Progenitor cell of endocrine pancreas (in vitro differentiated cells): ENCODE data around the gene CDH8. TPM values are rescaled to one million over a fixed set of nuclear protein-coding genes. Genes with fewer than 3 reads are reported as not detected.

ENCODE experiments used
- DNase-seq: peaks from one replicate; pipeline ENCODE4 v3.0.0; 2021; ENCODE audit warnings: low spot score; ENCODE audit not compliant: unreplicated experiment
- H3K27ac Mint-ChIP-seq: 2 replicates; pipeline ENCODE4 v1.8.0; 2021; ENCODE audit warnings: mild to moderate bottlenecking, moderate library complexity, mixed read lengths
- H3K27me3 Mint-ChIP-seq: 2 replicates; pipeline ENCODE4 v1.8.0; 2021; ENCODE audit warnings: mixed read lengths
- H3K36me3 Mint-ChIP-seq: 2 replicates; pipeline ENCODE4 v1.8.0; 2022; ENCODE audit warnings: mixed read lengths; ENCODE audit not compliant: insufficient read depth
- H3K4me1 Mint-ChIP-seq: 2 replicates; pipeline ENCODE4 v1.8.0; 2021; ENCODE audit warnings: low read depth, mixed read lengths
- H3K4me3 Mint-ChIP-seq: 2 replicates; pipeline ENCODE4 v1.8.0; 2021; ENCODE audit warnings: low read depth, mild to moderate bottlenecking, moderate library complexity, mixed read lengths
- H3K9me3 Mint-ChIP-seq: 2 replicates; pipeline ENCODE4 v1.8.0; 2021; ENCODE audit warnings: low read depth, mixed read lengths
- total RNA-seq: library from RNA; stranded (reverse); gene quantifications from 2 replicates; pipeline ENCODE4 v1.2.1, GENCODE V29; 2021
- TF ChIP-seq, protein P1 (sequence below): fragments of 200-600 bp; sonication (generic); IDR thresholded peaks from one replicate; pipeline ENCODE4 v1.5.0; 2021; ENCODE audit warnings: antibody characterized with exemption, mild to moderate bottlenecking; ENCODE audit not compliant: unreplicated experiment

CDH8 gene
- total RNA-seq, 1 donor from 2014 or later: 3.1 TPM

DNA sequence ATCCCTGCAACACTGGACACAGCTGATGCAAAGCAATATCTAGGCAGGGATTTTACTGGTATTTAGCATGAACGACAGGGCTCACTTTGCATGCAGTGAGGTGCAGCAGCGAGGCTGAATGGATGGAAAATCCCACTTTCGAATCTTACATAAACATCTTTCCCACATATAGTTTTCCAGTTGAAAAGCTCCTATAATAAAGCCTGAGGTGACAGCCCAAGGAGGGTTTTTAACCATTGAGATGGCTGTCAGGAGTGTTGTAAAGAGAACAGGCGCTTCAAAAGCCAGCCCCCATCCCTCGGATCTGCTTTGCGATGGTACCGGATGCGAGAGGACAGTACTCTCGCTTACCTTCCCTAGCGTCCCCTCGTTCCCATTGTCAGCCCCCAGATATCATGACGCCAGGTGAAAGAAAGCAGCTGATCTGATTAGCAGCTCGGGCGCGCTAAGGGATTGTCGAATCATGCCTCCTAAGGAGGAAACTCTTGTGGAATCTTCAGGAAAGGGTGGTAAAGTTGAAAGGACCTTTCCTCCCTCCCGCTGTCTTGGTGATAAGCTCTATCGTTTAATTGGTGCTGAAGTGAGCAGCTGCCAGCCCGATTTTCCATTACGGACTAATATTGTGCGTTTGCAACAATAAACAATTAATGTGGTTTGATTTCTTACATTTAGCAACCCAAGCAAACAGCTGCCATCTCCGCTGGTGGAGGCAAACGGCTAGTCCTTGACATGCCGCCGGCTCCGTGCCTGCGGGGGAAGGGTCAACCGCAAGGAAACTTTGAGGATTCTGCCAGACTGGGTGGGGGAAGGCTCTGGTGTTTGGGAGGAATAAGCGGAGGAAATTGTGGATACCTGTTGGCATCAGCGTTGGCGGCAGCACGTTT lies 1.8 kb downstream of the CDH8 start:
- Mint-ChIP-seq H3K9me3 (no peaks in the 10 kb centered on the region), H3K27me3 (peaks cover 85% of the 10 kb centered on the region), H3K4me3 (peak overlapping the region; percentile 67), H3K36me3 (no peaks in the 10 kb centered on the region), H3K4me1 (peaks cover 16% of the 10 kb centered on the region), H3K27ac (no peak overlapping the region)
- TF ChIP-seq, protein P1, sequence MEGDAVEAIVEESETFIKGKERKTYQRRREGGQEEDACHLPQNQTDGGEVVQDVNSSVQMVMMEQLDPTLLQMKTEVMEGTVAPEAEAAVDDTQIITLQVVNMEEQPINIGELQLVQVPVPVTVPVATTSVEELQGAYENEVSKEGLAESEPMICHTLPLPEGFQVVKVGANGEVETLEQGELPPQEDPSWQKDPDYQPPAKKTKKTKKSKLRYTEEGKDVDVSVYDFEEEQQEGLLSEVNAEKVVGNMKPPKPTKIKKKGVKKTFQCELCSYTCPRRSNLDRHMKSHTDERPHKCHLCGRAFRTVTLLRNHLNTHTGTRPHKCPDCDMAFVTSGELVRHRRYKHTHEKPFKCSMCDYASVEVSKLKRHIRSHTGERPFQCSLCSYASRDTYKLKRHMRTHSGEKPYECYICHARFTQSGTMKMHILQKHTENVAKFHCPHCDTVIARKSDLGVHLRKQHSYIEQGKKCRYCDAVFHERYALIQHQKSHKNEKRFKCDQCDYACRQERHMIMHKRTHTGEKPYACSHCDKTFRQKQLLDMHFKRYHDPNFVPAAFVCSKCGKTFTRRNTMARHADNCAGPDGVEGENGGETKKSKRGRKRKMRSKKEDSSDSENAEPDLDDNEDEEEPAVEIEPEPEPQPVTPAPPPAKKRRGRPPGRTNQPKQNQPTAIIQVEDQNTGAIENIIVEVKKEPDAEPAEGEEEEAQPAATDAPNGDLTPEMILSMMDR: no peak
- no peak for DNase-seq

DNA sequence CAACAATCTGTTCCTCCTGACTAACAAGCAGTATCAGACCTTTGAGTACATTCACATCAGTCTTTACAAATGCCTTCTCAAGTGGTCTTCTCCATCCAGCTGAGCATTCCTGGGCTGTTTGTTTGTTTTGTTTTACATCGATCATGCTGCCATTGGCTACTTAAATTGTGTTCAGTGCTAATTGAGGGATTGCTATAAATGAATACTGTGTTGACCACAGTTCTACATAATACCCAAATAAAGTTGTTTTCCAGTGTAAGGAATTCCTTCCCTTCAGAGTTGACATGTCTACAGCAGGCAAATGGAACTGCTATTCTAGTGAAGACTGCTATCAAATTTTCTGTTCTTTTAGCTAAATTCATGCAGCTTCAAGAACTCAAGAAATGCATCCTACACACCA lies 3.2 kb downstream of the CDH8 start:
- H3K4me3 Mint-ChIP-seq: no peak overlapping the region
- no peak for DNase-seq
- H3K27ac Mint-ChIP-seq: no peak overlapping the region
- no peaks in the 10 kb centered on the region for H3K36me3 Mint-ChIP-seq
- peaks cover 78% of the 10 kb centered on the region for H3K27me3 Mint-ChIP-seq
- TF ChIP-seq, protein P1: no peak
- peaks cover 17% of the 10 kb centered on the region for H3K4me1 Mint-ChIP-seq
- H3K9me3 Mint-ChIP-seq: no peaks in the 10 kb centered on the region

DNA sequence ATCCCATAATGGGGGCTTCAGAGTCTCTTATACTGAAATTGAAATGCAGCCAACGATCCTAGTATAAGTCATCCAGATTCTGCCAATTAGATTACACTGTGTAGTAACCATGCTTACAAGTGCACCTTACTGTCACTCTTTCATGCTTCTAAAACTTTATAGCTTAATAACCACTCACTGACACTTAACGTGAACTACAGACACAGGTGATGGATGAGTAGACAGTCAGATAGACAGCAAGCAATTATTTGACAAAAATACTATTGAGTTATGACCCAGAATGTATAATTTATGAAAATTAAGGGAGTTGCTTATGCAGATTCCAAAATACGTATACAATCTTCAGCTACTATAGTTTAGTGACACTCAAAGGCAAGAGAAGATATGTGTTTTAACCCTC lies 6.3 kb downstream of the CDH8 start:
- Mint-ChIP-seq H3K4me1 (peaks cover 10% of the 10 kb centered on the region), H3K27ac (no peak overlapping the region), H3K36me3 (no peaks in the 10 kb centered on the region), H3K9me3 (no peaks in the 10 kb centered on the region), H3K27me3 (peaks cover 52% of the 10 kb centered on the region), H3K4me3 (no peak overlapping the region)
- TF ChIP-seq, protein P1: no peak
- DNase-seq: no peak

DNA sequence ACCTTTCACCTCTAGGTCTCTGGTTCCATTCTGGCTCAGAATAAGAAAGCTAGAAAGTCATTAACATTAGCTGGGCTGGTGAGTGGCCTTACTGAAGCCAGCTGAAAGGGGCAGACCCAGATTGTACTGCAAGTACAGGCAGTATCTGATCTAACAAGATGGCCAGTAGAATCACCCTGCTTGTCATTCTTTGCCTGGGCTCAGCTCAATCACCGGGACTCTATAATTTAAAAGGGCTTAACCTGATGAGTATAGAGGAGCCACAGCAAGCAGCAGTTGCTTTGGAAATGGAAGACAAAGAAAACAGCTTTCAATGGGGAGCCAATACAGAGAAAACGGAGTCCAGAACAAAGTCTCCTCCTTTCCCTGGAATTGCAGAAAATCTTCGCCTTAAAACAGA lies 13.6 kb downstream of the CDH8 start:
- Mint-ChIP-seq H3K9me3 (no peaks in the 10 kb centered on the region), H3K27me3 (peaks cover 7% of the 10 kb centered on the region), H3K36me3 (no peaks in the 10 kb centered on the region), H3K4me1 (no peaks in the 10 kb centered on the region), H3K4me3 (no peak overlapping the region), H3K27ac (no peak overlapping the region)
- DNase-seq: no peak
- TF ChIP-seq, protein P1: no peak

DNA sequence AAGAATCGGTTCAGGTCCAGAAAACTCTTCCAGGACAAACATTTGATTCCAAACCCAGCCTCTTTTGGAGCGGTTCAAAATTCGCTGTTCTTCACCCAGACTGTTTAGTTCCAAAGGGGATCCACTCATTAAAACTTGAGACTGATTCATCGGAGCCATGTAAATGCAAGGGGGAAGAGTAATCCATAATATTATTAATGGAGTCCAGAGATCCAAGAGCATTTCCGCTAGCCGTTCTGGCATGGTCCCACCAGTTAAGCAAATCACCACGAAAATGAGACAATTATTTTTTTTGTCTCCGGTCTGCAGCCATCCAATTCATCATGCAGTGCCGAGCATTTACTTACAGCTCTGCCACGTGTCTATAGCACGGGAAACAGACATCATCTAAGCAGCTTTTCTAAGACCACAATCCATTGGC lies 15.1 kb downstream of the CDH8 start:
- Mint-ChIP-seq H3K9me3 (no peaks in the 10 kb centered on the region), H3K27ac (no peak overlapping the region), H3K4me1 (no peaks in the 10 kb centered on the region), H3K4me3 (no peak overlapping the region), H3K36me3 (no peaks in the 10 kb centered on the region), H3K27me3 (peaks cover 3% of the 10 kb centered on the region)
- DNase-seq: no peak
- TF ChIP-seq, protein P1: no peak
